ENCODE results near the gene TEX19. TPM values are rescaled to one million over a fixed set of nuclear protein-coding genes. Genes with fewer than 3 reads are reported as not detected.

TEX19 gene
- total and polyA plus RNA-seq, 9 of the 15 experiments (the other 6 are each of a cell fraction or from before 2014, with no cell fraction given), result 0.10 to 4.9 (median 1.9) TPM

- peak; percentile 41 for TF ChIP-seq ASH1L (IDR thresholded peaks at IDR 0.05; ENCODE audit: borderline replicate concordance, low read depth, partially characterized antibody)
- TF ChIP-seq ZNF324 (CRISPR knock-in tag; IDR thresholded peaks at IDR 0.05), result no peak
- TF ChIP-seq SRSF1 (IDR thresholded peaks at IDR 0.05; ENCODE audit: low read depth, low read length), result no peak
- TF ChIP-seq IFI16 (CRISPR knock-in tag; IDR thresholded peaks at IDR 0.05), result no peak
- TF ChIP-seq, protein P1, sequence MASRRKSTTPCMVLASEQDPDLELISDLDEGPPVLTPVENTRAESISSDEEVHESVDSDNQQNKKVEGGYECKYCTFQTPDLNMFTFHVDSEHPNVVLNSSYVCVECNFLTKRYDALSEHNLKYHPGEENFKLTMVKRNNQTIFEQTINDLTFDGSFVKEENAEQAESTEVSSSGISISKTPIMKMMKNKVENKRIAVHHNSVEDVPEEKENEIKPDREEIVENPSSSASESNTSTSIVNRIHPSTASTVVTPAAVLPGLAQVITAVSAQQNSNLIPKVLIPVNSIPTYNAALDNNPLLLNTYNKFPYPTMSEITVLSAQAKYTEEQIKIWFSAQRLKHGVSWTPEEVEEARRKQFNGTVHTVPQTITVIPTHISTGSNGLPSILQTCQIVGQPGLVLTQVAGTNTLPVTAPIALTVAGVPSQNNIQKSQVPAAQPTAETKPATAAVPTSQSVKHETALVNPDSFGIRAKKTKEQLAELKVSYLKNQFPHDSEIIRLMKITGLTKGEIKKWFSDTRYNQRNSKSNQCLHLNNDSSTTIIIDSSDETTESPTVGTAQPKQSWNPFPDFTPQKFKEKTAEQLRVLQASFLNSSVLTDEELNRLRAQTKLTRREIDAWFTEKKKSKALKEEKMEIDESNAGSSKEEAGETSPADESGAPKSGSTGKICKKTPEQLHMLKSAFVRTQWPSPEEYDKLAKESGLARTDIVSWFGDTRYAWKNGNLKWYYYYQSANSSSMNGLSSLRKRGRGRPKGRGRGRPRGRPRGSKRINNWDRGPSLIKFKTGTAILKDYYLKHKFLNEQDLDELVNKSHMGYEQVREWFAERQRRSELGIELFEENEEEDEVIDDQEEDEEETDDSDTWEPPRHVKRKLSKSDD (conservative IDR thresholded peaks at IDR 0.05; ENCODE audit: low read length), result no peak
- no peak for TF ChIP-seq CBX5 (IDR thresholded peaks at IDR 0.05; ENCODE audit: borderline replicate concordance, low read depth)
- TF ChIP-seq SIN3B (IDR thresholded peaks at IDR 0.05; ENCODE audit: low read depth), result no peak
- TF ChIP-seq SOX6 (IDR thresholded peaks at IDR 0.05), result no peak
- TF ChIP-seq TEAD2 (tag; IDR thresholded peaks at IDR 0.05), result no peak
- TF ChIP-seq, protein P2, sequence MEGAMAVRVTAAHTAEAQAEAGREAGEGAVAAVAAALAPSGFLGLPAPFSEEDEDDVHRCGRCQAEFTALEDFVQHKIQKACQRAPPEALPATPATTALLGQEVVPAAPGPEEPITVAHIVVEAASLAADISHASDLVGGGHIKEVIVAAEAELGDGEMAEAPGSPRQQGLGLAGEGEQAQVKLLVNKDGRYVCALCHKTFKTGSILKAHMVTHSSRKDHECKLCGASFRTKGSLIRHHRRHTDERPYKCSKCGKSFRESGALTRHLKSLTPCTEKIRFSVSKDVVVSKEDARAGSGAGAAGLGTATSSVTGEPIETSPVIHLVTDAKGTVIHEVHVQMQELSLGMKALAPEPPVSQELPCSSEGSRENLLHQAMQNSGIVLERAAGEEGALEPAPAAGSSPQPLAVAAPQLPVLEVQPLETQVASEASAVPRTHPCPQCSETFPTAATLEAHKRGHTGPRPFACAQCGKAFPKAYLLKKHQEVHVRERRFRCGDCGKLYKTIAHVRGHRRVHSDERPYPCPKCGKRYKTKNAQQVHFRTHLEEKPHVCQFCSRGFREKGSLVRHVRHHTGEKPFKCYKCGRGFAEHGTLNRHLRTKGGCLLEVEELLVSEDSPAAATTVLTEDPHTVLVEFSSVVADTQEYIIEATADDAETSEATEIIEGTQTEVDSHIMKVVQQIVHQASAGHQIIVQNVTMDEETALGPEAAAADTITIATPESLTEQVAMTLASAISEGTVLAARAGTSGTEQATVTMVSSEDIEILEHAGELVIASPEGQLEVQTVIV (CRISPR knock-in tag; IDR thresholded peaks at IDR 0.05; ENCODE audit: borderline replicate concordance), result no peak
- TF ChIP-seq POLR2B (IDR thresholded peaks at IDR 0.05; ENCODE audit: low read depth, partially characterized antibody), result no peak
- TF ChIP-seq HMG20B (CRISPR knock-in tag; IDR thresholded peaks at IDR 0.05), result no peak
- TF ChIP-seq NR0B1 (IDR thresholded peaks at IDR 0.05; ENCODE audit: partially characterized antibody), result no peak
- no peak for TF ChIP-seq ARHGAP35 (IDR thresholded peaks at IDR 0.05; ENCODE audit: partially characterized antibody)
- TF ChIP-seq ZNF347 (CRISPR knock-in tag; IDR thresholded peaks at IDR 0.05; ENCODE audit: low read depth), result no peak
- TF ChIP-seq ZFP36 (IDR thresholded peaks at IDR 0.05; ENCODE audit: low read depth, low read length, partially characterized antibody), result no peak
- TF ChIP-seq CSDE1 (IDR thresholded peaks at IDR 0.05), result no peak
- no peak for TF ChIP-seq MYNN (IDR thresholded peaks at IDR 0.05)
- TF ChIP-seq MYNN (CRISPR knock-in tag; IDR thresholded peaks at IDR 0.05), result no peak
- TF ChIP-seq SMARCA5 (IDR thresholded peaks at IDR 0.05), result no peak
- peak; percentile 76 for TF ChIP-seq EP400 (IDR thresholded peaks at IDR 0.05)
- peak; percentile 99 for TF ChIP-seq L3MBTL2 (IDR thresholded peaks at IDR 0.05)
- no peak for TF ChIP-seq CBX2 (IDR thresholded peaks at IDR 0.05; ENCODE audit: insufficient read depth, low read length, poor library complexity, severe bottlenecking)
These were observed at the start of gene TEX19 (continued) for GRCh38 chr17:82358465-82359350.
